Measurements from ENCODE around the gene ZNF710.

GRCh38 chr15:90095521-90095959, 94.4 kb downstream of the ZNF710 start:
- TF ChIP-seq KDM1A (IDR thresholded peaks at IDR 0.05; ENCODE audit: borderline replicate concordance, low read length) (no peak), ATF2 (IDR thresholded peaks at IDR 0.05; ENCODE audit: low read length) (no peak), CTCF (IDR thresholded peaks at IDR 0.05; ENCODE audit: control extremely low read depth in 1 of 3, insufficient read depth in 1 of 3, low read depth in 1 of 3, low read length in 3 of 3) (no peak), POLR2A (IDR thresholded peaks at IDR 0.05; ENCODE audit: control extremely low read depth in 1 of 2, low read depth in 2 of 2, low read length in 2 of 2) (no peak)

Measured in H1 (cell line).